ENCODE measurements around the gene TAF3.

TAF3 gene

GRCh38 chr10:7998831-7999230, 180.5 kb downstream of the TAF3 start:
- no peak for DNase-seq (ENCODE audit: low read depth)
- no peak overlapping the region for H3K4me3 ChIP-seq (ENCODE audit: low read length)
- no peak for TF ChIP-seq CTCF (conservative IDR thresholded peaks at IDR 0.05; ENCODE audit: low read depth, low read length)

GRCh38 chr10:8004469-8005000, 186.2 kb downstream of the TAF3 start:
- DNase-seq (ENCODE audit: low read depth) = no peak
- H3K4me3 ChIP-seq (ENCODE audit: low read length) = no peak overlapping the region
- TF ChIP-seq CTCF (conservative IDR thresholded peaks at IDR 0.05; ENCODE audit: low read depth, low read length) = no peak

GRCh38 chr10:8006274-8006999, 188.1 kb downstream of the TAF3 start:
- DNase-seq (ENCODE audit: low read depth) = no peak
- TF ChIP-seq CTCF (conservative IDR thresholded peaks at IDR 0.05; ENCODE audit: low read depth, low read length) = no peak
- H3K4me3 ChIP-seq (ENCODE audit: low read length) = no peak overlapping the region

GRCh38 chr10:8009031-8009430, 190.7 kb downstream of the TAF3 start:
- TF ChIP-seq CTCF (conservative IDR thresholded peaks at IDR 0.05; ENCODE audit: low read depth, low read length) = no peak
- DNase-seq (ENCODE audit: low read depth) = no peak
- no peak overlapping the region for H3K4me3 ChIP-seq (ENCODE audit: low read length)

GRCh38 chr10:8013006-8013405, 194.7 kb downstream of the TAF3 start:
- DNase-seq (ENCODE audit: low read depth) = no peak
- no peak for TF ChIP-seq CTCF (conservative IDR thresholded peaks at IDR 0.05; ENCODE audit: low read depth, low read length)

GRCh38 chr10:8013619-8014018, 195.3 kb downstream of the TAF3 start:
- DNase-seq (ENCODE audit: low read depth) = no peak
- H3K4me3 ChIP-seq (ENCODE audit: low read length) = no peak overlapping the region
- no peak for TF ChIP-seq CTCF (conservative IDR thresholded peaks at IDR 0.05; ENCODE audit: low read depth, low read length)

More at GRCh38 chr10:8013006-8013405, 194.7 kb downstream of the TAF3 start:
- H3K4me3 ChIP-seq (ENCODE audit: low read length) = no peak overlapping the region

GRCh38 chr10:8014649-8015048, 196.3 kb downstream of the TAF3 start:
- no peak for DNase-seq (ENCODE audit: low read depth)
- TF ChIP-seq CTCF (conservative IDR thresholded peaks at IDR 0.05; ENCODE audit: low read depth, low read length) = no peak
- H3K4me3 ChIP-seq (ENCODE audit: low read length) = no peak overlapping the region

All from retinal pigment epithelial cell (primary cell).